HepG2 (cell line): ENCODE measurements around the gene LTC4S. TPM values are rescaled to one million over a fixed set of nuclear protein-coding genes. Genes with fewer than 3 reads are reported as not detected.

ENCODE experiments used
- ATF7-NPFF ChIP-seq: sonication (generic); formaldehyde crosslinking; IDR thresholded peaks from 2 replicates; pipeline ENCODE4 v1.8.1; 2023; ENCODE audit warnings: mild to moderate bottlenecking, low read depth, missing genetic modification reagents, moderate library complexity
- RARA ChIP-seq: IDR thresholded peaks from 2 replicates; pipeline ENCODE4 v1.6.1; 2016; ENCODE audit warnings: missing genetic modification reagents, missing compliant biosample characterization
- SP5 ChIP-seq: IDR thresholded peaks from 2 replicates; pipeline ENCODE4 v1.6.1; 2016; ENCODE audit warnings: low read depth, borderline replicate concordance
- SRSF1 ChIP-seq: fragments of 200-400 bp; formaldehyde crosslinking; optimal IDR thresholded peaks from 2 replicates; pipeline ENCODE3; 2017; ENCODE audit warnings: mild to moderate bottlenecking, low read depth, low read length, moderate library complexity
- SRY ChIP-seq: sonication (generic); formaldehyde crosslinking; IDR thresholded peaks from 2 replicates; pipeline ENCODE4 v1.8.0; 2022; ENCODE audit warnings: mild to moderate bottlenecking, missing genetic modification reagents
- ZNF263 ChIP-seq: sonication (generic); formaldehyde crosslinking; IDR thresholded peaks from 2 replicates; pipeline ENCODE4 v1.4.0; 2020; ENCODE audit warnings: missing genetic modification reagents
- ZNF639 ChIP-seq: conservative IDR thresholded peaks from 2 replicates; pipeline ENCODE4 v1.6.1; 2018; ENCODE audit warnings: missing genetic modification reagents
- ZNF75D ChIP-seq: sonication (generic); formaldehyde crosslinking; IDR thresholded peaks from 2 replicates; pipeline ENCODE4 v1.8.1; 2023; ENCODE audit warnings: missing genetic modification reagents, mild to moderate bottlenecking, borderline replicate concordance
- polyA plus RNA-seq, 8 experiments: library from polyadenylated mRNA; depleted of rRNA in 3 of 8; stranded (reverse) in 7 of 8; unstranded in 1 of 8; fragments of >200 nt; fragmentation: Illumina TruSeq in 4 of 8; extraction: Trizol in 4 of 8; gene quantifications; 2 replicates each; pipeline versions ENCODE4 v1.2.1 to v1.2.3, GENCODE V29; 2011 to 2016; ENCODE audit warnings: low read depth in 4 of 8, missing spikeins in 1 of 8, mixed read lengths in 1 of 8; ENCODE audit not compliant: insufficient read depth in 1 of 8
- total RNA-seq, 5 experiments: library from RNA; depleted of rRNA; stranded (reverse); fragments of >200 nt; fragmentation: Illumina TruSeq; extraction: Trizol; gene quantifications; 2 replicates each; pipeline ENCODE4 v1.2.3, GENCODE V29; 2016; ENCODE audit warnings: low read depth in 1 of 5
- TF ChIP-seq, protein P1 (sequence below): sonication (generic); formaldehyde crosslinking; IDR thresholded peaks from 2 replicates; pipeline ENCODE4 v1.5.1; 2020; ENCODE audit warnings: mild to moderate bottlenecking, missing genetic modification reagents
- TF ChIP-seq, protein P2 (sequence below): sonication (generic); formaldehyde crosslinking; IDR thresholded peaks from 2 replicates; pipeline ENCODE4 v1.4.0; 2020; ENCODE audit warnings: mild to moderate bottlenecking, missing genetic modification reagents
- TF ChIP-seq, protein P3 (sequence below): sonication (generic); formaldehyde crosslinking; IDR thresholded peaks from 2 replicates; pipeline ENCODE4 v1.5.1; 2020; ENCODE audit warnings: mild to moderate bottlenecking, missing genetic modification reagents, moderate library complexity

LTC4S gene
- total and polyA plus RNA-seq, 2 of the 13 experiments (the other 11 are each of a cell fraction or from before 2014, with no cell fraction given): 0.35 TPM; not detected in 1

DNA sequence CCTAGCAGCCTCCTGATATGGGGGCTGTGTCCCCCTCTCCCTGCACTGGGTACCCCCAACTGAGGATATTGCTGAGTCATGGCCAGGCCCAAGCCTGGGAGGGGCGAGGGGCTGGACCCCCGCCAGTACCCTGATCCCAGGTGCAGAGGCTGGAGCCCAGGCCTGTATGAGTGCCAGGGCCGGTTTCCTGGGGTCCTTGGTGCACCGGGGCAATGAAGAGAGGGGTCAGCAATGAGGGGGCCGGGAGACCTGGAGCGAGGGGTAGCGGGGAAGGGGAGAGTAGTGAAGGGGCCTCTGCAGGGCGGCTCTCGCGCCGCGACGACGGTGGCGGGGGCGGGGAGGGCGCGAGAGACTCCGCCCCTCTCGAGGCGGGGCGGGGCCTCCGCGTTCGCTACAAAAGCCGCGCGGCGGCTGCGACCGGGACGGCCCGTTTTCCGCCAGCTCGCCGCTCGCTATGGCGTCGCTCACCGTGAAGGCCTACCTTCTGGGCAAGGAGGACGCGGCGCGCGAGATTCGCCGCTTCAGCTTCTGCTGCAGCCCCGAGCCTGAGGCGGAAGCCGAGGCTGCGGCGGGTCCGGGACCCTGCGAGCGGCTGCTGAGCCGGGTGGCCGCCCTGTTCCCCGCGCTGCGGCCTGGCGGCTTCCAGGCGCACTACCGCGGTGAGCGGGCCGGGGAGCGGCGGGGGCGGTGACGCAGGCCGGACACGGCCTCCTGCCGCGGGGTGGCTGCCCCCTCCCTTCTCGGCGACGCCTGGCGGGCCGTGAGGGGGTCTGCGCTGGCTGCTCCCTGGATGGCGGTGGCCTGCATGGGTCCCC lies 26.9 kb downstream of the LTC4S start, which contains the start of gene SQSTM1 (continued):
- TF ChIP-seq, protein P1, sequence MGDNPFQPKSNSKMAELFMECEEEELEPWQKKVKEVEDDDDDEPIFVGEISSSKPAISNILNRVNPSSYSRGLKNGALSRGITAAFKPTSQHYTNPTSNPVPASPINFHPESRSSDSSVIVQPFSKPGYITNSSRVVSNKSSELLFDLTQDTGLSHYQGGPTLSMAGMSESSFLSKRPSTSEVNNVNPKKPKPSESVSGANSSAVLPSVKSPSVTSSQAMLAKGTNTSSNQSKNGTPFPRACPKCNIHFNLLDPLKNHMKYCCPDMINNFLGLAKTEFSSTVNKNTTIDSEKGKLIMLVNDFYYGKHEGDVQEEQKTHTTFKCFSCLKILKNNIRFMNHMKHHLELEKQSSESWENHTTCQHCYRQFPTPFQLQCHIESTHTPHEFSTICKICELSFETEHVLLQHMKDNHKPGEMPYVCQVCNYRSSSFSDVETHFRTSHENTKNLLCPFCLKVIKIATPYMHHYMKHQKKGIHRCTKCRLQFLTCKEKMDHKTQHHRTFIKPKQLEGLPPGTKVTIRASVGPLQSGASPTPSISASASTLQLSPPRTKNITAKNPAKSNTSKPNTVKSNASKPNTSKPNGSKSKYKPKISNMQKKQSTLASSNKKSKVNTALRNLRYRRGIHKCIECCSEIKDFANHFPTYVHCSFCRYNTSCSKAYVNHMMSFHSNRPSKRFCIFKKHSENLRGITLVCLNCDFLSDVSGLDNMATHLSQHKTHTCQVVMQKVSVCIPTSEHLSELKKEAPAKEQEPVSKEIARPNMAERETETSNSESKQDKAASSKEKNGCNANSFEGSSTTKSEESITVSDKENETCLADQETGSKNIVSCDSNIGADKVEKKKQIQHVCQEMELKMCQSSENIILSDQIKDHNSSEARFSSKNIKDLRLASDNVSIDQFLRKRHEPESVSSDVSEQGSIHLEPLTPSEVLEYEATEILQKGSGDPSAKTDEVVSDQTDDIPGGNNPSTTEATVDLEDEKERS: peak; percentile 56; the same call in 1 of the 2 replicates
- TF ChIP-seq ZNF639 (CRISPR knock-in tag) (no peak), SRSF1 (peak; percentile 3), SP5 (CRISPR knock-in tag) (0 out of 2 replicates have a peak, but pooled peaks have one; percentile 31), SRY (CRISPR knock-in tag) (peak; percentile 93), ATF7-NPFF (CRISPR knock-in tag) (peak; percentile 93), ZNF75D (CRISPR knock-in tag) (no peak), RARA (CRISPR knock-in tag) (peak; percentile 61), ZNF263 (0 out of 2 replicates have a peak, but pooled peaks have one; percentile 36)
- TF ChIP-seq, protein P2, sequence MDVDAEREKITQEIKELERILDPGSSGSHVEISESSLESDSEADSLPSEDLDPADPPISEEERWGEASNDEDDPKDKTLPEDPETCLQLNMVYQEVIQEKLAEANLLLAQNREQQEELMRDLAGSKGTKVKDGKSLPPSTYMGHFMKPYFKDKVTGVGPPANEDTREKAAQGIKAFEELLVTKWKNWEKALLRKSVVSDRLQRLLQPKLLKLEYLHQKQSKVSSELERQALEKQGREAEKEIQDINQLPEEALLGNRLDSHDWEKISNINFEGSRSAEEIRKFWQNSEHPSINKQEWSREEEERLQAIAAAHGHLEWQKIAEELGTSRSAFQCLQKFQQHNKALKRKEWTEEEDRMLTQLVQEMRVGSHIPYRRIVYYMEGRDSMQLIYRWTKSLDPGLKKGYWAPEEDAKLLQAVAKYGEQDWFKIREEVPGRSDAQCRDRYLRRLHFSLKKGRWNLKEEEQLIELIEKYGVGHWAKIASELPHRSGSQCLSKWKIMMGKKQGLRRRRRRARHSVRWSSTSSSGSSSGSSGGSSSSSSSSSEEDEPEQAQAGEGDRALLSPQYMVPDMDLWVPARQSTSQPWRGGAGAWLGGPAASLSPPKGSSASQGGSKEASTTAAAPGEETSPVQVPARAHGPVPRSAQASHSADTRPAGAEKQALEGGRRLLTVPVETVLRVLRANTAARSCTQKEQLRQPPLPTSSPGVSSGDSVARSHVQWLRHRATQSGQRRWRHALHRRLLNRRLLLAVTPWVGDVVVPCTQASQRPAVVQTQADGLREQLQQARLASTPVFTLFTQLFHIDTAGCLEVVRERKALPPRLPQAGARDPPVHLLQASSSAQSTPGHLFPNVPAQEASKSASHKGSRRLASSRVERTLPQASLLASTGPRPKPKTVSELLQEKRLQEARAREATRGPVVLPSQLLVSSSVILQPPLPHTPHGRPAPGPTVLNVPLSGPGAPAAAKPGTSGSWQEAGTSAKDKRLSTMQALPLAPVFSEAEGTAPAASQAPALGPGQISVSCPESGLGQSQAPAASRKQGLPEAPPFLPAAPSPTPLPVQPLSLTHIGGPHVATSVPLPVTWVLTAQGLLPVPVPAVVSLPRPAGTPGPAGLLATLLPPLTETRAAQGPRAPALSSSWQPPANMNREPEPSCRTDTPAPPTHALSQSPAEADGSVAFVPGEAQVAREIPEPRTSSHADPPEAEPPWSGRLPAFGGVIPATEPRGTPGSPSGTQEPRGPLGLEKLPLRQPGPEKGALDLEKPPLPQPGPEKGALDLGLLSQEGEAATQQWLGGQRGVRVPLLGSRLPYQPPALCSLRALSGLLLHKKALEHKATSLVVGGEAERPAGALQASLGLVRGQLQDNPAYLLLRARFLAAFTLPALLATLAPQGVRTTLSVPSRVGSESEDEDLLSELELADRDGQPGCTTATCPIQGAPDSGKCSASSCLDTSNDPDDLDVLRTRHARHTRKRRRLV (CRISPR knock-in tag): peak; percentile 46; the same call in 1 of the 2 replicates
- TF ChIP-seq, protein P3, sequence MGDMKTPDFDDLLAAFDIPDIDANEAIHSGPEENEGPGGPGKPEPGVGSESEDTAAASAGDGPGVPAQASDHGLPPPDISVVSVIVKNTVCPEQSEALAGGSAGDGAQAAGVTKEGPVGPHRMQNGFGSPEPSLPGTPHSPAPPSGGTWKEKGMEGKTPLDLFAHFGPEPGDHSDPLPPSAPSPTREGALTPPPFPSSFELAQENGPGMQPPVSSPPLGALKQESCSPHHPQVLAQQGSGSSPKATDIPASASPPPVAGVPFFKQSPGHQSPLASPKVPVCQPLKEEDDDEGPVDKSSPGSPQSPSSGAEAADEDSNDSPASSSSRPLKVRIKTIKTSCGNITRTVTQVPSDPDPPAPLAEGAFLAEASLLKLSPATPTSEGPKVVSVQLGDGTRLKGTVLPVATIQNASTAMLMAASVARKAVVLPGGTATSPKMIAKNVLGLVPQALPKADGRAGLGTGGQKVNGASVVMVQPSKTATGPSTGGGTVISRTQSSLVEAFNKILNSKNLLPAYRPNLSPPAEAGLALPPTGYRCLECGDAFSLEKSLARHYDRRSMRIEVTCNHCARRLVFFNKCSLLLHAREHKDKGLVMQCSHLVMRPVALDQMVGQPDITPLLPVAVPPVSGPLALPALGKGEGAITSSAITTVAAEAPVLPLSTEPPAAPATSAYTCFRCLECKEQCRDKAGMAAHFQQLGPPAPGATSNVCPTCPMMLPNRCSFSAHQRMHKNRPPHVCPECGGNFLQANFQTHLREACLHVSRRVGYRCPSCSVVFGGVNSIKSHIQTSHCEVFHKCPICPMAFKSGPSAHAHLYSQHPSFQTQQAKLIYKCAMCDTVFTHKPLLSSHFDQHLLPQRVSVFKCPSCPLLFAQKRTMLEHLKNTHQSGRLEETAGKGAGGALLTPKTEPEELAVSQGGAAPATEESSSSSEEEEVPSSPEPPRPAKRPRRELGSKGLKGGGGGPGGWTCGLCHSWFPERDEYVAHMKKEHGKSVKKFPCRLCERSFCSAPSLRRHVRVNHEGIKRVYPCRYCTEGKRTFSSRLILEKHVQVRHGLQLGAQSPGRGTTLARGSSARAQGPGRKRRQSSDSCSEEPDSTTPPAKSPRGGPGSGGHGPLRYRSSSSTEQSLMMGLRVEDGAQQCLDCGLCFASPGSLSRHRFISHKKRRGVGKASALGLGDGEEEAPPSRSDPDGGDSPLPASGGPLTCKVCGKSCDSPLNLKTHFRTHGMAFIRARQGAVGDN: peak; percentile 18; the same call in 1 of the 2 replicates
